MM.1S (cell line): ENCODE measurements around the gene KRTAP25-1.

Experiments used
- CTCF ChIP-seq: fragments of 300-600 bp; sonication (generic); IDR thresholded peaks from 2 replicates; pipeline ENCODE4 v1.5.1; 2016; ENCODE audit warnings: antibody characterized with exemption, low read length, mixed read lengths
- EZH2 ChIP-seq: fragments of 300-600 bp; sonication (generic); optimal IDR thresholded peaks from 2 replicates; pipeline ENCODE3; 2017; ENCODE audit warnings: low read depth, mild to moderate bottlenecking, antibody characterized with exemption, low read length, mixed read lengths
- EZH2phosphoT487 ChIP-seq: fragments of 300-600 bp; sonication (generic); IDR thresholded peaks from 2 replicates; pipeline ENCODE4 v1.6.1; 2018; ENCODE audit warnings: antibody characterized with exemption, low read length

GRCh38 chr21:30251781-30252180, 37.5 kb downstream of the KRTAP25-1 start:
- no peak for TF ChIP-seq CTCF
- TF ChIP-seq EZH2 = no peak
- no peak for TF ChIP-seq EZH2phosphoT487
